Activated CD8-positive, alpha-beta T cell treated with anti-CD3 and anti-CD28 coated beads for 36 hours (primary cell): ENCODE measurements around the gene MRPL51. TPM values are rescaled to one million over a fixed set of nuclear protein-coding genes. Genes with fewer than 3 reads are reported as not detected.
"Not testable (repeated sequence)": the region's sequence is repeated elsewhere in the genome, so short reads cannot be mapped to it uniquely, and the experiment has no call there.

Experiments
- ATAC-seq: fragments of 200-7000 bp; cut with Tn5 transposase; one replicate; pipeline ENCODE4 v1.10.0; 2021; ENCODE audit warnings: mild to moderate bottlenecking, moderate library complexity
- CTCF ChIA-PET: fragments of 350-600 bp; sonication (Branson Sonifier 250); formaldehyde crosslinking; loops from one replicate; lab custom pipeline; 2021; ENCODE audit warnings: antibody characterized with exemption; lab: Charles Lee
- POLR2A ChIA-PET: fragments of 350-600 bp; sonication (Branson Sonifier 250); formaldehyde crosslinking; loops from one replicate; lab custom pipeline; 2021; ENCODE audit warnings: antibody characterized with exemption; lab: Charles Lee
- DNase-seq: peaks from one replicate; pipeline ENCODE4 v3.0.0-alpha.2; 2020
- H3K27ac Mint-ChIP-seq: one replicate; pipeline ENCODE4 v1.8.0; 2021; ENCODE audit warnings: mild to moderate bottlenecking, mixed read lengths
- H3K27me3 Mint-ChIP-seq: one replicate; pipeline ENCODE4 v1.8.0; 2021; ENCODE audit warnings: mixed read lengths
- H3K36me3 Mint-ChIP-seq: one replicate; pipeline ENCODE4 v1.8.0; 2021; ENCODE audit warnings: low read depth, mixed read lengths
- H3K4me1 Mint-ChIP-seq: one replicate; pipeline ENCODE4 v1.8.0; 2021; ENCODE audit warnings: low read depth, mixed read lengths
- H3K4me3 Mint-ChIP-seq: one replicate; pipeline ENCODE4 v1.8.0; 2021; ENCODE audit warnings: mild to moderate bottlenecking, moderate library complexity, mixed read lengths
- H3K9me3 Mint-ChIP-seq: one replicate; pipeline ENCODE4 v1.8.0; 2021; ENCODE audit warnings: mixed read lengths
- intact Hi-C: fragments of 100-400 bp; cut with micrococcal nuclease; formaldehyde crosslinking; loops from one replicate; pipeline ENCODE4 v1.10.0; 2022
- total RNA-seq, 2 experiments: library from RNA; stranded (reverse); gene quantifications; one replicate each; pipeline ENCODE4 v1.2.3, GENCODE V29; 2021
- TF ChIP-seq, protein P1 (sequence below): fragments of 200-600 bp; IDR thresholded peaks from one replicate; pipeline ENCODE4 v1.8.0; 2022; ENCODE audit warnings: antibody characterized with exemption, mild to moderate bottlenecking

MRPL51 gene
- total RNA-seq, 2 experiments from 2014 or later: 230 to 254 TPM

DNA sequence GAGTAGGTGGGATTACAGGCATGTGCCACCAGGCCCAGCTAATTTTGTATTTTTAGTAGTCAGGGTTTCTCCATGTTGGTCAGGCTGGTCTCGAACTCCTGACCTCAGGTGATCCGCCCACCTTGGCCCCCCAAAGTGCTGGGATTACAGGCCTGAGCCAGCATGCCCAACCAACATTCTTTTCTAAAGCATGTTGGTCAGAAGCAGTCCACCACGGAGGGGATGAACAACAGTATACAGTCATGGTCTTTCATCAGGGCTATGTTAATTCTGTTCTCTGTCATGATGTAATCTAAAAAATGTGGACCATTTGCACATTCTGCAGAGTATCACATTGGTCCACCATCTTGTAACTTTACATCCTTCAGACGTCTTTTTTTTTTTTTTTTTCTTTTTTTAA lies 3.6 kb downstream of the MRPL51 start:
- H3K4me3 Mint-ChIP-seq: no peak overlapping the region
- no peak for ATAC-seq
- ChIA-PET POLR2A (interaction anchor here (1.3 to 1.7 kb wide), 2 partner anchors 19 to 49 kb away, joined by 4 read pairs; partner anchors contain the start of gene VAMP1), CTCF (interaction anchor here (0.7 to 2.0 kb wide), 2 partner anchors 10 to 19 kb away, joined by 3 to 6 read pairs; partner anchors contain the start of gene VAMP1)
- no peak for DNase-seq
- intact Hi-C loops: no loop called here
- TF ChIP-seq, protein P1, sequence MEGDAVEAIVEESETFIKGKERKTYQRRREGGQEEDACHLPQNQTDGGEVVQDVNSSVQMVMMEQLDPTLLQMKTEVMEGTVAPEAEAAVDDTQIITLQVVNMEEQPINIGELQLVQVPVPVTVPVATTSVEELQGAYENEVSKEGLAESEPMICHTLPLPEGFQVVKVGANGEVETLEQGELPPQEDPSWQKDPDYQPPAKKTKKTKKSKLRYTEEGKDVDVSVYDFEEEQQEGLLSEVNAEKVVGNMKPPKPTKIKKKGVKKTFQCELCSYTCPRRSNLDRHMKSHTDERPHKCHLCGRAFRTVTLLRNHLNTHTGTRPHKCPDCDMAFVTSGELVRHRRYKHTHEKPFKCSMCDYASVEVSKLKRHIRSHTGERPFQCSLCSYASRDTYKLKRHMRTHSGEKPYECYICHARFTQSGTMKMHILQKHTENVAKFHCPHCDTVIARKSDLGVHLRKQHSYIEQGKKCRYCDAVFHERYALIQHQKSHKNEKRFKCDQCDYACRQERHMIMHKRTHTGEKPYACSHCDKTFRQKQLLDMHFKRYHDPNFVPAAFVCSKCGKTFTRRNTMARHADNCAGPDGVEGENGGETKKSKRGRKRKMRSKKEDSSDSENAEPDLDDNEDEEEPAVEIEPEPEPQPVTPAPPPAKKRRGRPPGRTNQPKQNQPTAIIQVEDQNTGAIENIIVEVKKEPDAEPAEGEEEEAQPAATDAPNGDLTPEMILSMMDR: no peak
- peaks cover 8% of the 10 kb centered on the region for H3K4me1 Mint-ChIP-seq
- H3K27me3 Mint-ChIP-seq: no peaks in the 10 kb centered on the region
- no peaks in the 10 kb centered on the region for H3K9me3 Mint-ChIP-seq
- H3K27ac Mint-ChIP-seq: no peak overlapping the region
- peaks cover 18% of the 10 kb centered on the region for H3K36me3 Mint-ChIP-seq

DNA sequence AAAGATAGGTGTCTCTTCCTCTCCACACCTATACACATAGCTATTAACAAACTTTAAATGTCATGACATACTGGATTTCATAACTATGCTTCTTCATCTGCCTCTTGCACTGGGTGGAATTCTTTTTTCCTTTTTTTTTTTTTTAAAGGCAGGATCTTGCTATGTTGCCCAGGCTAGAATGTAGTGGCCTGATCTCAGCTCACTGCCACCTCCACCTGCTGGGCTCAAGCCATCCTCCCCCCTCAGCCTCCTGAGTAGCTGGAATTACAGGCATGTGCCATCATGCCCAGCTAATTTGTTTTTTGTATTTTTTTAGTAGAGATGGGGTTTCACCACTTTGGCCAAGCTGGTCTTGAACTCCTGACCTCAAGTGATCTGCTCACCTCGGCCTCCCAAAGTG lies 4.8 kb downstream of the MRPL51 start:
- Mint-ChIP-seq H3K4me3 (no peak overlapping the region), H3K4me1 (peaks cover 8% of the 10 kb centered on the region), H3K9me3 (no peaks in the 10 kb centered on the region), H3K27ac (no peak overlapping the region), H3K36me3 (peaks cover 16% of the 10 kb centered on the region), H3K27me3 (no peaks in the 10 kb centered on the region)
- no peak for DNase-seq
- TF ChIP-seq, protein P1: no peak
- ATAC-seq: no peak
- CTCF ChIA-PET: interaction anchor here (0.7 to 3.0 kb wide), 4 partner anchors 18 to 75 kb away, joined by 3 to 10 read pairs (median 5); partner anchors contain the start of gene VAMP1
- POLR2A ChIA-PET: interaction anchor here (0.7 to 1.7 kb wide), 2 partner anchors 18 to 25 kb away, joined by 4 read pairs; partner anchors contain the start of gene VAMP1
- intact Hi-C loops: no loop called here

DNA sequence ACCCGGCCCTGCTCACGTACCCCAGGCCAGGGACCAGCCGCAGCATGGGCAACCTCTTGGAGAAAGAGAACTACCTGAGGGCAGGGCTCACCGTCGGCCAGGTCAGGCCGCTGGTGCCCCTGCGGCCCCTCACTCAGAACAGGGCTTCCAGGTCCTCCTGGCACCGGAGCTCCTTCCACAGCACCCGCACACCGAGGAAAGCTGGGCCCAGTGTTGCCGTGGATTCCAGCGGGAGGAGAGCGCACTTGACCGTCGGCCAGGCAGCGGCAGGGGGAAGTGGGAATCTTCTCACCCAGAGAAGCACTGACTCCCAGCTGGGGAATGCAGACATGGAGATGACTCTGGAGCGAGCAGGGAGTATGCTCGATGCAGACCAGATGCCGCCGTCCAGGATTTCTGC lies 14.6 kb downstream of the MRPL51 start:
- no peak for ATAC-seq
- no peak for DNase-seq
- Mint-ChIP-seq H3K4me1 (no peaks in the 10 kb centered on the region), H3K27ac (no peak overlapping the region), H3K27me3 (no peaks in the 10 kb centered on the region), H3K9me3 (no peaks in the 10 kb centered on the region), H3K4me3 (no peak overlapping the region), H3K36me3 (no peaks in the 10 kb centered on the region)
- intact Hi-C loops: no loop called here
- ChIA-PET CTCF (interaction anchor here (0.9 to 1.6 kb wide), 3 partner anchors 9 to 61 kb away, joined by 3 to 4 read pairs (median 3); no protein-coding TSS in a partner anchor), POLR2A (interaction anchor here (0.8 to 1.4 kb wide), 2 partner anchors 8 to 14 kb away, joined by 3 to 5 read pairs; no protein-coding TSS in a partner anchor)
- TF ChIP-seq, protein P1: no peak

DNA sequence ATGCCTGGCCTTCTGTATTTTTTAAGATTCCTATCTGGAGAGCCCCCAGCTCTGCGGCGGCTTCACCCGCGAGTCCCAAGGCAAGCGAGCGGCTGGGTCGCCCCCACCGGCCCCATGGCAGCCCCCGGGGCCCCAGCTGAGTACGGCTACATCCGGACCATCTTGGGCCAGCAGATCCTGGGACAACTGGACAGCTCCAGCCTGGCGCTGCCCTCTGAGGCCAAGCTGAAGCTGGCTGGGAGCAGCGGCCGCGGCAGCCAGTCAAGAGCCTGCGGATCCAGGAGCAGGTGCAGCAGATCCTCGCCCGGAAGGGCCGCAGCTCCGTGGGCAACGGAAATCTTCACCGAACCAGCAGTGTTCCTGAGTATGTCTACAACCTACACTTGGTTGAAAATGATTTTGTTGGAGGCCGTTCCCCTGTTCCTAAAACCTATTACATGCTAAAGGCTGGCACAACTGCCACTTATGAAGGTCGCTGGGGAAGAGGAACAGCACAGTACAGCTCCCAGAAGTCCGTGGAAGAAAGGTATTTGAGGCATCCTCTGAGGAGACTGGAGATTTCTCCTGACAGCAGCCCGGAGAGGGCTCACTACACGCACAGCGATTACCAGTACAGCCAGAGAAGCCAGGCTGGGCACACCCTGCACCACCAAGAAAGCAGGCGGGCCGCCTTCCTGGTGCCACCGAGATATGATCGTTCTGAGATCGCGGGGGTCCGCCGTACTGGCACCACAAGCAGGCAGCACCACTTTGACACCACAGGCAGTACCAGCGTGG lies 15.3 kb downstream of the MRPL51 start:
- intact Hi-C loops, H3K27ac Mint-ChIP-seq, H3K4me3 Mint-ChIP-seq, H3K9me3 Mint-ChIP-seq, H3K36me3 Mint-ChIP-seq, H3K4me1 Mint-ChIP-seq, ATAC-seq, DNase-seq, H3K27me3 Mint-ChIP-seq: not testable (repeated sequence)
- CTCF ChIA-PET: interaction anchor here (1.5 to 1.6 kb wide), 2 partner anchors 9 to 61 kb away, joined by 3 to 4 read pairs; no protein-coding TSS in a partner anchor
- POLR2A ChIA-PET: interaction anchor here (1.4 kb wide), 1 partner anchor 9 kb away, joined by 5 read pairs; no protein-coding TSS in a partner anchor

DNA sequence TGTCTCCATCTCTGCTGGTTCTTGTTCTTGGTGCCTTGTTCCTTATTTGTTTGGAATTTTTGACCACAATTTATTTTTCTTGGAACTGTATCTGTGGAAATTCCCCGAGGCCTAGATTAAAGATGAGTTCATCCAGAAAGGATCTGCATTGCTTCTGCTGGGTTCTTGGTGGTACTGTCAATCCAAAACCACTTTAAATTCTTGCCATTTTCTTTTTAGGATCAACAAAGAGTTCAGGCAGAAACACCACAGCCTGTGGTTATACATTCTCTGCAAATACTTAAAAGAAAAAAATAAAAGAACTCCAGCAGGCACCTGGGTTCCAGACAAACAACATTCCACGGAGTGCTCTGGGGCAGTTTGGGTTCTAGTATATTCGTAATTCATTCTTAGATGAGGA lies 16.6 kb downstream of the MRPL51 start:
- Mint-ChIP-seq H3K4me1 (peaks cover 6% of the 10 kb centered on the region), H3K36me3 (no peaks in the 10 kb centered on the region), H3K9me3 (no peaks in the 10 kb centered on the region), H3K27ac (no peak overlapping the region), H3K4me3 (no peak overlapping the region), H3K27me3 (no peaks in the 10 kb centered on the region)
- TF ChIP-seq, protein P1: no peak
- DNase-seq (no peak), ATAC-seq (no peak)
- intact Hi-C loops: no loop called here
- CTCF ChIA-PET: no interaction called here
- POLR2A ChIA-PET: no interaction called here

DNA sequence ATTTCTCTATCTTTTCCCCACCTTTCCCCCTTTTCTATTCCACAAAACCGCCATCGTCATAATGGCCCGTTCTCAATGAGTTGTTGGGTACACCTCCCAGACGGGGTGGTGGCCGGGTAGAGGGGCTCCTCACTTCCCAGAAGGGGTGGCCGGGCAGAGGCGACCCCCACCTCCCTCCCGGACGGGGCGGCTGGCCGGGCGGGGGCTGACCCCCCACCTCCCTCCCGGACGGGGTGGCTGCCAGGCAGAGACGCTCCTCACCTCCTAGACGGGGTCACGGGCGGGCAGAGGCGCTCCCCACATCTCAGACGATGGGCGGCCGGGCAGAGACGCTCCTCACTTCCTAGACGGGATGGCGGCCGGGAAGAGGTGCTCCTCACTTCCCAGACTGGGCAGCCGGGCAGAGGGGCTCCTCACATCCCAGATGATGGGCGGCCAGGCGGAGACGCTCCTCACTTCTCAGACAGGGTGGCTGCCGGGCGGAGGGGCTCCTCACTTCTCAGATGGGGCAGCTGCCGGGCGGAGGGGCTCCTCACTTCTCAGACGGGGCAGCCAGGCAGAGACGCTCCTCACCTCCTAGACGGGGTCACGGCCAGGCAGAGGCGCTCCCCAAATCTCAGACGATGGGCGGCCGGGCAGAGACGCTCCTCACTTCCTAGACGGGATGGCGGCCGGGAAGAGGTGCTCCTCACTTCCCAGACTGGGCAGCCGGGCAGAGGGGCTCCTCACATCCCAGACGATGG lies 17.7 kb downstream of the MRPL51 start:
- DNase-seq, H3K4me3 Mint-ChIP-seq, H3K9me3 Mint-ChIP-seq, H3K27ac Mint-ChIP-seq, POLR2A ChIA-PET, ATAC-seq, H3K36me3 Mint-ChIP-seq, H3K27me3 Mint-ChIP-seq, intact Hi-C loops: not testable (repeated sequence)
- peaks cover 12% of the 10 kb centered on the region for H3K4me1 Mint-ChIP-seq
- CTCF ChIA-PET: interaction anchor here (1.3 kb wide), 1 partner anchor 10 kb away, joined by 3 read pairs; no protein-coding TSS in a partner anchor
